HG02759 (cell line): Measurements from ENCODE around the gene SLC6A3.
"Not testable (repeated sequence)": the region's sequence is repeated elsewhere in the genome, so short reads cannot be mapped to it uniquely, and the experiment has no call there.

Experiments used
- ATAC-seq: cut with Tn5 transposase; IDR thresholded peaks from one replicate; pipeline ENCODE4 v1.9.1; 2021; ENCODE audit warnings: mild to moderate bottlenecking, moderate library complexity; ENCODE audit not compliant: unreplicated experiment

Gene SLC6A3

DNA sequence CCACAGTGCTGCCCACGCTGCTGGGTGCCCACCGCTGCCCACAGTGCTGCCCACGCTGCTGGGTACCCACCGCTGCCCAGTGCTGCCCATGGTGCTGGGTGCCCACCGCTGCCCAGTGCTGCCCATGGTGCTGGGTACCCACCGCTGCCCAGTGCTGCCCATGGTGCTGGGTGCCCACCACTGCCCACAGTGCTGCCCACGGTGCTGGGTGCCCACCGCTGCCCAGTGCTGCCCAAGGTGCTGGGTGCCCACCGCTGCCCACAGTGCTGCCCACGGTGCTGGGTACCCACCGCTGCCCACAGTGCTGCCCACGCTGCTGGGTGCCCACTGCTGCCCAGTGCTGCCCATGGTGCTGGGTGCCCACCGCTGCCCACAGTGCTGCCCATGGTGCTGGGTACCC lies 22.7 kb downstream of the SLC6A3 start:
- not testable (repeated sequence) for ATAC-seq

DNA sequence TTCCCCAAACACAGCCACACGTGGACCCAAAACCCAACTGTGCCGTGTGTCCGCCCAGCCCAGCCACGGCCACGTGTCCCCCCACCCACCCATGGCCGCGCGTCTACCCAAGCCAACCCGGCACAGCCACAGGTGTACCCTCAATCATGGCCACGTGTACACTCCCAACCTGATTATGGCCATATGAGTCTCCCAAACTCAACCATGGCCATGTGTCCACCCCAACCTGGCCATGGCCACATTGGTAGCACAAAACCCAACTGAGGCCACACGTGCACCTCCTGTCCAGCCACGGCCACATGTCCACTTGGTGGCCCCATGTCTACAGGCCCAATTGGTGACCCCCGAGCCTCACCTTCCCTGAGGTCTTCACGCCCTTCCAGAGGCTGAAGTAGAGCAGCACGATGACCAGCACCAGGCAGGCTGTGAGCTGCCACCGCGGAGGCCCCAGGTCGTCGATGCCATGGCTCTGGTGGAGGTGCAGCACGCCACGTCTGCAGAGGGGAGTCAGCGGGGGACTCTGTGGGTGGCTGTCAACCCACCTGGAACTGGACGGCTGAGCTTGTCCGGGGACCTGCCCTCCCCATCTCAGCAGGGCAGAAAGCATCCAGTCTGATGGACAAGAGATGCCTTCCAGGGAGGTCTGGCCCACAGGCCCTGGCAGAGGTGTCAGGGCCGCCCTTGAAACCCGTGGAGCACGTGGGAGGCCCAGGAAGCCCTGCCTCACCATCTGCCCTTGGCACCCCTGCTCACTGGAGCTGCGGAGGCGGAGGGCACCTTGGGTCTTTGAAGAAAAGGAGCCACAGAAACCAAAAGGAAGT lies 23.5 kb downstream of the SLC6A3 start:
- no peak for ATAC-seq

DNA sequence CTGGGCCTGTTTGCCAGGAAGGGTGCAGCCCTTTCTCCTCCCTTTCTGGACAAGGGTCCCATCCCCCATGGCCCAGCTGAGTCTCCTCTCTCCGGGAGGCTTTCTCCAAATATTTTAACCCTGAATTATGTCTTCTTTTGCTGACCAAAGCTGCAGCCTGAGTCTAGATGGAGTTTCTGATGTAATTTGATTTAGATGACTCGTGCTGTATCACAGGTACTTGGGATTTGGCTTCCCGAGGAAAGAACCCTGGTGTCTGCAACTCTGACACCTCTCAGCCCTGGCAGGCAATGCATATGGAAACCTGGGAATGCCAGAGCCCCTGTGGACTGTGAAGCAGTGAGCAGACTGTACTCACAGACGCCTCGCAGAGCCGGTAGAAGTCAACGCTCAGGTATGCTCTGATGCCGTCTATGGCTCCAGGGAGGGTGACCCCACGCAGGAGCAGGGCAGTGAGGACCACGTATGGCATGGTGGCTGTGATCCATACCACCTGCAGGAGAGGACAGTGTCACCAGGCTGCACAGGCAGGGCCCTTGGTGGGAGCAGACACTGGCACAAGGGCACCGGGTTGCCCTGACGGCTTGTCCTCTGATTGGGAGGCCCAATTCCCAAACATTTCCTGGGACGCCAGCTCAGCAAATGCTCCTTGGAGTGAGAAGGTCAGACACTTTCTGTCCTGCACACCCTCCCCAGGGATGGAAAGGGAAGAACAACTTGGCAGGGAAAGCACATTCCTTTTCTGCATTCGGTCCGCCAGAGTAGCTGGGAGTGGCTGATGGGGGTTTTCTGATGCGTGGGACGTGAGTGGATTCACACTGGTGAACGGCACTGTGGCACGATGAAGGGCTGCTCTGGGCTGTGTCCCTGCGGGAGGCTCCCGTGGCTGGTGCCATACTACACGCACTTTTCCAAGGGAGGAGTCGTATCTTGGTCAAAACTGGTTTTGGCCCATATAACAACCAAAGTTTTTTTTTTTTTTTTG lies 24.7 kb downstream of the SLC6A3 start:
- no peak for ATAC-seq

DNA sequence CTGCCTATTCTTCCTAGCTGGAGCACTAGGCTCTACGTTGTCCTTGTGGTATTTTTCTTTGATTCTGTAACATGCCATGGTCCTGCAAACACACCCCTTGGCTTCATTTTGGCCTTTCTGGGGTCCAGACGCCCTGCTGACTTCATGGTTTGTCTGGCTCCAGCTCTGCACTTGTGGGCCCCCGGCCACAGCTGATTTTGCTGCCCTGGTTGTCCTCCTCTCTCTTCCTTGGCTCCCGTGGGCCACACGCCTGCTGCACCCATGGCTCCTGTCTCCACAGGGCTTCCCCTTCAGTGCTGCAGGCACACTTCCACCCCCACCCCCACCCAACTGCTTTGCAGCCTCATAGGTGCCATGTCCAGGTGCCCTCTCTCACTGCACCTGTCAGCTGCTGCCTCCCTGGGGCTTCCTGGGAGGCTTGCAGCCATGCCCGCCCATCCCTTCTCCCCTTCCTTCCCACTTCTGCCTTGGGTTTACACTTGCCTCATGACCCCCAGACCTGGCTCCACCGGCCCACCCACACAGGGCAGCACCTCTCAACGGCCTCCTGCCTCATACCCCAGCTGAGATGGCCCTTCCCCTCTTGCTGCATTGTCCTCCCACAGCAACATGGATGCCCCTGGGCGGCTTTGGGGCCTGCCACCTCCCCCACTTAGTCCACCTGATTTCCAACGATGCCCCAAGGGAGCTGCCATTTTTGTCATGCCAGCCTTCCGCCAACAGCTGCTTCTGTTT lies 25.6 kb downstream of the SLC6A3 start:
- no peak for ATAC-seq

DNA sequence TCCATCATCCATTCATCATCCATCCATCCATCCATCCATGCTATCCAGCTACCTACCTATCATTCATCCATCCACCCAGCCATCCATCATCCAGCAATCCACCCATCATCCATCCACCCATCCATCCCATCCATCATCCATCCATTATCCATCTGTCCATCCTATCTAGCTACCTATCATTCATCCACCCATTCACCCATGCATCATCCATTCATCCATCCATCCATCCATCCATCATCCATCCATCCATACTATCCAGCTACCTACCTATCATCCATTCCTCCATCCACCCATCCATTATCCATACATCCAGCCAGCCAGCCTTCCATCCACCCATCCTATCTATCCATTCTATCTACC lies 26.3 kb downstream of the SLC6A3 start:
- no peak for ATAC-seq

DNA sequence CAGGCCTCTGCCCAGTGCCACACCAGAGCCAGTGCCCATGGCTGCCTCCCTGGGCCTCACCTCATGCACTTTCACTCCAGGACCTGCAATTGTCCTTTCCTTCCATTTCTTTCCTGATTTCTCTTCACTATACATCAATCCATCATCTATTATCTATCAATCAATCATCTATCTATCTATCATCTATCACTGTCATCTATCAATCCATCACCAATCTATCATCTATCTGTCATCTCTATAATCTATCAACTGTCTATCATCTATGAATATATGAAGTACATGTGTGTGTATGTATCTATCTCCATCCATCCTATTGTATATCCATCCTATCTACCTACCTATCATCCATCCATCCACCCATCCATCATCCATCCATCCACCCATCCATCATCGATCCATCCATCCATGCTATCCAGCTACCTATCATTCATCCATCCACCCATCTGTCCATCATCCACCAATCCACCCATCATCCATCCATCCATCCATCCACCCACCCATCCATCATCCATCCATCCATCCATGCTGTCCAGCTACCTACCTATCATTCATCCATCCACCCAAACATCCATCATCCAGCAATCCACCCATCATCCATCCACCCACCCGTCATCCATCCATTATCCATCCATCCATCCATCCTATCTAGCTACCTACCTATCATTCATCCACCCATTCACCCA lies 26.9 kb downstream of the SLC6A3 start:
- no peak for ATAC-seq

DNA sequence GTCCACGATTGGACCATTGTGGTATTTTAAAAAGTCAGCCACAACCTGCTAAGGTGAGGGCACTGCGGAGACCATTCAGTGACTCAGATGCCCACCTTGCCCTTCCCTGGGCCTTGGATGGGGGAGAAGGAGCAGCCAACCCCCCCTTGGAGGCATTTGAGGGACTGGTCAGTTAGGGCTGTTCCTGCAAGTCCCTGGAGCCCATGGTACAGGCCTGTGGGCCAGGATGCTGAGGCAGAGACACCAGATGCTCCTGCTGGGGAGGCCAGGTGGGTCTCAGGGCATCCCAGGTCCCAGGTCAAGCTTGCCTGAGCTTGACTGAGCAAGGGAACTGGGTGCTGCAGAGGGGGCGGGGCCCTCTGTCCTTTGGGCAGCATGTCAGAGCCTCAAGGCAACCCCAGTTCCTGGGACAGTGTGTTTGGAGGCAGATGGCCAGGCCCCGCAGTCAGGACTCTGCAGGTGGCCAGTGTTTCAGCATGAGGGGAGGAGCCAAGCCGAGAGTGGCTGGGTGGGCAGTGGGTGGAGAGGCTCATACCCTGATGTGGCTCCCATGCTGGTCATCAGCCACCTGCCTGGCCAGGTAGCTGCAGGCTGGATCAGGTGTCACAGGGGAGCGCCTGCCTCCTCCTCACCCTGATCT lies 27.5 kb downstream of the SLC6A3 start:
- ATAC-seq: no peak

DNA sequence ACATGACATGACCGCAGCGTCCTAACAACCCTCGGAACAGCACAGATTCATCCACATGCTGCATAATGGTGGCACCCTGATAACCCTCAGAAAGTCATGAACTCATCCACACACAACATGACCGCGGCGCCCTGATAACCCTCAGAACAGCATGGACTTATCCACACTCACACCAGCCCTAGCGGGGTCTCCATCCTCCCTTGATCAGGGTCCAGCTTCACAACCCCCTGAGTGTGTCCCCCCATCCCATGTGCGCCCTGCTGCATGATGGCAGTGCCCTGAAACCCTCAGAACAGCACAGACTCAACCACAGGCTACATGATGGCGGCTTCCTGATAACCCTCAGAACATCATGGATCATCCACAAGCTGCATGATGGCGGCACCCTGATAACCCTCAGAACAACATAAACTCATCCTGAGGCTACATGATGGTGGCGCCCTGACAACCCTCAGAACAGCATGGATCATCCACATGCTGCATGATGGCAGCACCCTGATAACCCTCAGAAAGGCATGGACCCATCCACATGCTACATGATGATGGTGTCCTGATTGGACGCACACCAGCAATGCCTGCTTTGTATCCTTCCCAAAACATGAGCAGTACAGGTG lies 28.3 kb downstream of the SLC6A3 start:
- ATAC-seq: no peak

DNA sequence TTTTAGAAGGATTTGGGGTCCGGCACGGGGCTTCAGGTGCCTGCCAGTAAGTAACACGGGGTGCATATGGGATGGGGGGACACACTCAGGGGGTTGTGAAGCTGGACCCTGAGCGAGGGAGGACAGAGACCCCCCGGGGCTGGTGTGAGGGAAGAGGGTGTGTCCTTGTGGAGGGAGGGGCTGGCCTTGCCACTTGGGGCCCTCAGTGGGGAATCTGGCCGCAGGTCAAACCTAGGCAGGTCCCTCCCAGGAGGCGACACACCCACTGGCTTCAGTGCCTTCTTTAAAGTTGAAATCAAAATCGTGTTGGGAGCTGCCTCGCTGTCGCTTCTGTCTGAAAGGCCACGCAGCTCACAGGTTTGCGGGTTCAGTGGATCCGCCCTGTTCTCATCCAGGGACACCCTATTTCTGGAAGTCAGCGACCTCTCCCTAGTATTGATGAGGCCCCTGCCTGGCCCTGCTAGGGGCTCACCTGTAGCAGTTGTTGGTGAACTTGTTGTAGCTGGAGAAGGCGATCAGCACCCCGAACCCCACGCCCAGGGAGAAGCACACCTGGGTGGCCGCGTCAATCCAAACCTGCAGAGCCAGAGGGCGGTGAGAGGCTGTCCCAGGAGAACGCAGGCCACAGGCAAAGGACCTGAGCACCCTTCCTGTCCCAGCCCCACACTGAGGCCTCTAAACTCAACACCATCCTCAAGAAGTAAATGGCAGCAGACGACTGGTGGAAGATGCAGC lies 29.4 kb downstream of the SLC6A3 start:
- no peak for ATAC-seq

DNA sequence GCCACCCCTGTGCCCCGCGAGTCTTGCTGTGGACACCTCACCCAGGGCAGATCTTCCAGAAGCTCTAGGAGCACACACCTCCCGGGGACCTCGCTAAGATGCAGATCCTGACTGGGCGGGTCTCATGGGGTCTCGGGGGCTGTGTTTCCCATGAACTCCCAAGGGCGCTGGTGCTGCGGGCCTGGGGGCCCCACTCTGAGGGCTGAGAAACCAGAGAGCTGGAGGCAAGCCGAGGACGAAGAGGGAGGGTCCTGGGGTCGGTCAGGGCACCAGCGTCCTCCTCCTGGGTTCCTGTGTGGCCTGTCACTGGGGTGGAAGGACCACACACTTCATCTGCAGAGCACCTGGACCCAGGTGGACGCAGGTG lies 30.2 kb downstream of the SLC6A3 start:
- ATAC-seq: no peak

DNA sequence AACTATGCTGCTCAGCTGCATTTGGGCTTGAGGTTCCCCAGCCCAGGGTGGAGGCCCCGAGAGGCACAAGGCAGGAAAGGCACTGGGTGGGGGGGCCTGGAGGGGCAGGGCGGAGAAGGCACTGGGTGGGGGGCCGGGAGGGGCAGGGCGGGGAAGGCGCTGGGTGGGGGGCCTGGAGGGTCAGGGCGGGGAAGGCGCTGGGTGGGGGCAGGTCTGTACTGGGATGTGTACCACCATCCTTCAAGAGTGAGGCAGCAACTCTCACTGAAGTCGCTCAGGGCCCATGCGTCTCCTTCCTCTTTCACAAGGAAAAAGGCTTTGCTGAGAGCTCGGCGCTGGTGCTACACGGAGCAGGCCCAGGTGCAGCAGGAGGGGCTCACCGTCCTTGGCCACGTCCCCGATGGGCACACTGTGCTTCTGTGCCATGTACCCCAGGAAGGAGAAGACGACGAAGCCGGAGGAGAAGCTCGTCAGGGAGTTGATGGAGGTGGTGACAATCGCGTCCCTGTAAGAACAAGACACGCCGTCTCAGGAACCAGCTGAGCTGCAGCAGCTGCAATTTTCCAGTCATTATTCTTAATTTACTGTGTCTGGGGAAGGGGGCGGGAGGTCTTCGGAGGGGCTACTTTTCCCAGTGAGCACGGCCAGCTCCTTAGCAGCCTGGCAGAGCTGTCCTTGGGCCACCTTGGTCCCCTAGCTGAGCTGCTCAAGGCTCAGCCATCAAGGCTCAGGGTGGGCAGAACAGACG lies 30.8 kb downstream of the SLC6A3 start:
- ATAC-seq: no peak

DNA sequence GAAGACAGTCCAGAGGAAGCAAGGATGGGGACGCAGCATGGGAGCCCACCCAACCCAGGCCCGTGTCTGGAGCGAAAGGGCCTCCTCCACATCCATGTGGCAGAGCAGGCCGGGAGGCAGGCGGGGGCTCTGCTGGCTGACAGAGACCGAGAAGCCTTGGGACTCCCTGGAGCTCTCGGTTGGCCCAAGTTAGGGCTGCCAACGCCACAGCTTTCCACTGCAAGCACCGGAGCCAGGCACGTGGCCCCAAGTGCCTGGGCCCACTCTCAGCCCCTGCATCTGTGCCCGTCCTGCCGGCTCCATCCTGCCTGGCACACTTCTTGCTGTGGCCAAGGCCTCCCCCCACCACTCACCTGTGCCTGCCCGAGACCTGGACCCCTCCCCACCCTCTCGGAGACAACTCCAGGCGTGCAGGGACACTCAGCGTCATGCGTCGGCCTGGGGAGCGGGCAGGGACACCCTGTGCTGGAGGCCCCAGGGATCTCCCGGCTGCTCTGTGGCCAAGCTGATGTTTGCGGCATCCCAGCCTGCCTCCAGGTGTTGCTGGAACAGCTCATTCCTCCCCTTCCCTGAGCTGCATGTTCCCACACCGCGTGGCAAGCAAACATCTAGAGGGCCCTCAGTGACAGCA lies 31.5 kb downstream of the SLC6A3 start:
- ATAC-seq: no peak

DNA sequence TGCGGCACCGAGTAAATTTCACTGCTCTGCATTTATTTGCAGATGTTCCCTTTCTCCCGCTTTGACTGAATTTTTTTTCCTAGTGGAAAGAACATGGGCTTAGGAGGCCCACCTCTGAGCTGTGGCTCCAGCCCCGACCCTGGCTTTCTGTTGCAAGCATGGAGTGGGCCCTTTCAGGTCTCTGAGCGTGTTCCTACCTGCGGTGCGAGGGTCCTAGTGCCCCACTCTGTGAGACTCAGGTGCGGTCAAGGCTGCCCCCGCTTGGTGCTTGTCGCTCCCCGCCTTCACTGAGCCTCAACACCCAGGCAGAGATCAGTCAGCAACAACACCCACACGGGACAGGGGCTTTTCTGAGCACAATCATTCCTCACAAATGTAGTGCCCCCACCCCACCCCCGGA lies 32.0 kb downstream of the SLC6A3 start:
- ATAC-seq: no peak

DNA sequence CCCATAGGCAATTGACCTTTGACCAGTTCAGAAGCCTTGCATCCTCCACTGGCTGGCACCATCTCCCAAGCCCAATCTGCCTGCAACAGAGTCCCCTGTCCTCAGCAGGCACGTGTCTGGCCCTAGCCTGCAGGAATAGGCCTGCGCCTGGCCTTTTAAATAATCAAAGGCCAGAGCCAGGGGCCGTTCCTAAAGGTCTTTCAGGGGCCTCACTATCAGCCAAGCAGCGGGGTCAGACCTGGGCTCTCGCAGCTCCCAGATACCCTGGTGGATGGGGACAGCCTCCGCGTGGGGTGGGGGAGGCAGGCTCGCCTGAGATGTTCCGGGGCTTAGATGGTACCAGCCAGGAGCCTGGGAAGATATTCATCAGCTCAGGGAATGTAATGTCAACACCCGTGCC lies 32.6 kb downstream of the SLC6A3 start:
- ATAC-seq: no peak

DNA sequence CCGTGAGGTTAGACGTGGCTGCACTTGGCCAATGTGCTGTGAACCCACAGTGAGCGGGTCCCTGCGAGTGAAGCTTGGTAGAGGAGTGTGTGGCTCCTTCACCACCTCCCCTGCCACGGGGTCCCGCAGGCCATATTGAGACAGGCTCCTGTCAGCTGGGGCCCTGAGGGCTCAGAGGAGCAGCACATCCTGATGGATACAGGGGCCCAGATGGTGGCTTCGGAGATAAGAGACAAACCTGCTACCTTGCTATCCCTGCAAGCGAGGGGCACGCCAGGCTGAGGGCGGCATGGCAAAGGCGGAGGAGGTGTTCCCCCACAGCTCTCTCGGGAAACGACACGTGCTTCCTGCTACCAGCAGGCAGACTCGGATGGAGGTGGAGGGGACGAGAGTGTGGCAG lies 33.1 kb downstream of the SLC6A3 start:
- ATAC-seq: no peak

DNA sequence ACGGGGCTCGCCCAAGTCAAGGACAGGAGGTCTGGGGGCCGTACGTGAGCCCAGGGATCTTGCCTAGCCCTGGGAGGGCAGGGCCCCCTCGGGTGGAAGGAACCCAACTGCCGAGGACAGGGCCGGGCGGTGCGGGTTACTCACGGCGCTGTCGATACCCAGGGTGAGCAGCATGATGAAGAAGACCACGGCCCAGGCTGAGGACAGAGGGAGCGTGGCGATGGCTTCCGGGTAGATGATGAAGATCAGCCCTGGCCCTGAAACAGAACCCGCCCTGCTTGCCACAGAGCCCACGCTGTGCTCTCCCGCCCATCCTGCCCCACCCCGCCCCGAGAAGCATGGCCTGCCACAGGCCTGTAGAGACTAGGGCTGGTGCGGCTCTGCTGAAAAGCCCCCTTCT lies 34.1 kb downstream of the SLC6A3 start:
- no peak for ATAC-seq

DNA sequence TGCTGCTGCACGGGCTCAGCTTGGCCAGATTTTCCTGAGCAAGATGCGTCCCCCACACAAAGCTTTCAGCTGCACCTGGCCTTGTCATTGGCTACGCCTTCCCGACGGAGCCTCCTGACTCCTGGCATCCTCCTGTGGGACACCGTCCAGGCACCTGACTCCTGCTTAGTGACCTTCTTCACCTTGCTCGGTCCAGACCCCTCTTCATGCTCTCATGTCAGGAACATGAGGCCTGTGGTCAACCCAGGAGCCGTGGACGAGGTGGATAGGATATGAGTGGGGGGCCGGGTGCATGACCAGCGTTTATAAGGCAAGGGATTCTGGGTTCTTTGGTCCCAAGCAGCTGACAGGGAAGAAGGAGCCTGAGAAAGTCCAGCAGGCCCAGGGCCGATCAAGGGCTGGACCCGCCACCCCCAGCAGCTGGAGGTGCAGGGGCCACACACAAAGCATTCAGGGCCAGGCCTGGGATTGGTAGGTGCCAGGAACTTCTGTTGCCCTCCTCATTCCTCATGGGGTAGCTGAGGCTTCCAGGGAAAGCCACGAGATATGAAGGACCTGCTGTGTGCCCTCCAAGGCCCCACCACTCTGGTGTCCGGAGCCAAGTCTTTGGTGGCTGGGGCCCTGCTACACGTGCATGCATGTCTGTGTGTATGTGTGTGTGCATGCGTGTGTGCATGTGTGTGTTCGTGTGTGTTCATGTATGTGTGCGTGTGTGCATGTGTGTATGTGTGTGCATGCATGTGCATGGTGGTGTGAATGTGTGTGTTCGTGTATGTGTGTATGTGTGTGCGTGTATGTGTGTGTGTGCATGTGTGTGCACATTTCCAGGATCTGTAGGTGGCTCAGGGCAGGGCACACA lies 34.9 kb downstream of the SLC6A3 start:
- ATAC-seq: no peak
